Neural crest cell (in vitro differentiated cells): ENCODE measurements around the gene PCDH9. TPM values are rescaled to one million over a fixed set of nuclear protein-coding genes. Genes with fewer than 3 reads are reported as not detected.

Source experiments
- DNase-seq: peaks from one replicate; pipeline ENCODE4 v3.0.0; 2021; ENCODE audit warnings: low read depth, mixed read lengths, low spot score
- H3K27ac Mint-ChIP-seq: one replicate; pipeline ENCODE4 v1.8.0; 2021; ENCODE audit warnings: mild to moderate bottlenecking, mixed read lengths; ENCODE audit not compliant: unreplicated experiment
- H3K27me3 Mint-ChIP-seq: 2 replicates; pipeline ENCODE4 v1.8.0; 2021; ENCODE audit warnings: low read depth, mild to moderate bottlenecking, mixed read lengths
- H3K36me3 Mint-ChIP-seq: 2 replicates; pipeline ENCODE4 v1.8.0; 2021; ENCODE audit warnings: low read depth, mild to moderate bottlenecking, mixed read lengths
- H3K4me1 Mint-ChIP-seq: 2 replicates; pipeline ENCODE4 v1.8.0; 2021; ENCODE audit warnings: mixed read lengths
- H3K4me3 Mint-ChIP-seq: one replicate; pipeline ENCODE4 v1.8.0; 2021; ENCODE audit warnings: mild to moderate bottlenecking, mixed read lengths
- H3K9me3 Mint-ChIP-seq: 2 replicates; pipeline ENCODE4 v1.8.0; 2021; ENCODE audit warnings: mixed read lengths
- total RNA-seq: library from RNA; stranded (reverse); gene quantifications from 2 replicates; pipeline ENCODE4 v1.2.1, GENCODE V29; 2021
- TF ChIP-seq, protein P1 (sequence below): fragments of 200-600 bp; sonication (generic); conservative IDR thresholded peaks from 2 replicates; pipeline ENCODE4 v1.5.0; 2021; ENCODE audit warnings: antibody characterized with exemption, mild to moderate bottlenecking

Gene PCDH9
- total RNA-seq, 1 donor from 2014 or later: 6.3 TPM

DNA sequence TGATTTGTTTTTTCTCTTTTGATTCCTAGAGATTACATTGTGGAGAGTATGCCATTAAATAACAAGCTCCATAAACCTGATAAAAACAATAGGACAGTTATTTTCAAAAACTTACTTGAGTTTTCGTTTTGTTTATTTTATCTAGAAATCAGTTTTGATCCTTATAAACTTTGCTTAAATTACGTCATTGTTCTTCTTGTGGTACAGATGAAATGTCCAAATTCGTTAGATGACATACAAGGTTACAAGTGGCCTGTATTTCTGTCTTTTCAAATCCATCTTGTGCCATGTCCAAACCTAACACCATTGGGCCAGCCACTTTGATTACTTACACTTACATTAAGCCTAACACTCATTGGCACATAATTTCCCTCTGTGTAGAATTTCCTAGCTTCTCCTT, 372.0 kb downstream of the PCDH9 start:
- H3K4me1 Mint-ChIP-seq: peaks cover 20% of the 10 kb centered on the region
- no peaks in the 10 kb centered on the region for H3K27me3 Mint-ChIP-seq

DNA sequence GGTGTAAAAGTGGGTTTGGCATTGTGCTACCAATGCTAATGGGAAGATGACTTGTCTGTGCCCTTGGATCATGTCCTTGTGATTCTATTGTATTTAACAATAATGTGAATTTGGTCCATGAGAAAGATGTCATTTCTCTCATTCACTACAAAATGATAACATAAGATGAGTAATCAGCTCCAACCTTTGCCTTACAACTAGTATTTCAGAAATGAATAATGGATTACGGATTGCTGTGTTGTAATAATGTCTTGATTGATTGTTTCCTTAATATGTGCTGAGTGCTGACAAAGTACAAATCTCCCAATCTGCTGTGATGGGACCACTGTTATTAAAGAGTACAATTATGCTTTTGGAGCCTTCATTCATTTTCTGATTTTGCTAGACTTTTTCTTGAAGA, 375.0 kb downstream of the PCDH9 start:
- H3K36me3 Mint-ChIP-seq: no peaks in the 10 kb centered on the region
- DNase-seq: no peak
- TF ChIP-seq, protein P1, sequence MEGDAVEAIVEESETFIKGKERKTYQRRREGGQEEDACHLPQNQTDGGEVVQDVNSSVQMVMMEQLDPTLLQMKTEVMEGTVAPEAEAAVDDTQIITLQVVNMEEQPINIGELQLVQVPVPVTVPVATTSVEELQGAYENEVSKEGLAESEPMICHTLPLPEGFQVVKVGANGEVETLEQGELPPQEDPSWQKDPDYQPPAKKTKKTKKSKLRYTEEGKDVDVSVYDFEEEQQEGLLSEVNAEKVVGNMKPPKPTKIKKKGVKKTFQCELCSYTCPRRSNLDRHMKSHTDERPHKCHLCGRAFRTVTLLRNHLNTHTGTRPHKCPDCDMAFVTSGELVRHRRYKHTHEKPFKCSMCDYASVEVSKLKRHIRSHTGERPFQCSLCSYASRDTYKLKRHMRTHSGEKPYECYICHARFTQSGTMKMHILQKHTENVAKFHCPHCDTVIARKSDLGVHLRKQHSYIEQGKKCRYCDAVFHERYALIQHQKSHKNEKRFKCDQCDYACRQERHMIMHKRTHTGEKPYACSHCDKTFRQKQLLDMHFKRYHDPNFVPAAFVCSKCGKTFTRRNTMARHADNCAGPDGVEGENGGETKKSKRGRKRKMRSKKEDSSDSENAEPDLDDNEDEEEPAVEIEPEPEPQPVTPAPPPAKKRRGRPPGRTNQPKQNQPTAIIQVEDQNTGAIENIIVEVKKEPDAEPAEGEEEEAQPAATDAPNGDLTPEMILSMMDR: no peak
- no peak overlapping the region for H3K27ac Mint-ChIP-seq
- H3K4me1 Mint-ChIP-seq: peaks cover 12% of the 10 kb centered on the region
- H3K27me3 Mint-ChIP-seq: no peaks in the 10 kb centered on the region
- H3K4me3 Mint-ChIP-seq: no peak overlapping the region
- peaks cover 8% of the 10 kb centered on the region for H3K9me3 Mint-ChIP-seq

More for the DNA sequence above, 372.0 kb downstream of the PCDH9 start:
- H3K4me3 Mint-ChIP-seq: no peak overlapping the region
- no peak overlapping the region for H3K27ac Mint-ChIP-seq
- TF ChIP-seq, protein P1: no peak
- no peak for DNase-seq
- no peaks in the 10 kb centered on the region for H3K36me3 Mint-ChIP-seq
- no peaks in the 10 kb centered on the region for H3K9me3 Mint-ChIP-seq

DNA sequence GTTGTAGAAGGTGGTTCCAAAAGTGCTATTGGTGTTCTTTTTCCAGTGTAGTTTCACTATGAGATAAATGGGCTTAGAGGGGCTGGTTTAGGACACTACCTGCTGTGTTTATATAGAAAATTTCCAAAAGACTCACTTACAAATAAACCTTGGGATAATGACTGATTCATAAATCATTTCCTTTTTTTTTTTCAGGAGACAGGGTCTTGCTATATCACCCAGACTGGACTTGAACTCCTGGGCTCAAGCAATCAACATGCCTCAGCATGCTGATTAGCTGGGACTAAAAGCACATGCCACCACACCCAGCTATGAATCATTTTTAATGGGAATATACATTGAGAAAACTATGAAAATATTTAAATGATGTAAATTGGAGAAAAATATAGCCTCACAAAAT, 376.6 kb downstream of the PCDH9 start:
- H3K4me3 Mint-ChIP-seq: no peak overlapping the region
- peaks cover 8% of the 10 kb centered on the region for H3K9me3 Mint-ChIP-seq
- TF ChIP-seq, protein P1: no peak
- H3K36me3 Mint-ChIP-seq: no peaks in the 10 kb centered on the region
- H3K27me3 Mint-ChIP-seq: no peaks in the 10 kb centered on the region
- H3K4me1 Mint-ChIP-seq: no peaks in the 10 kb centered on the region
- DNase-seq: no peak
- H3K27ac Mint-ChIP-seq: no peak overlapping the region

DNA sequence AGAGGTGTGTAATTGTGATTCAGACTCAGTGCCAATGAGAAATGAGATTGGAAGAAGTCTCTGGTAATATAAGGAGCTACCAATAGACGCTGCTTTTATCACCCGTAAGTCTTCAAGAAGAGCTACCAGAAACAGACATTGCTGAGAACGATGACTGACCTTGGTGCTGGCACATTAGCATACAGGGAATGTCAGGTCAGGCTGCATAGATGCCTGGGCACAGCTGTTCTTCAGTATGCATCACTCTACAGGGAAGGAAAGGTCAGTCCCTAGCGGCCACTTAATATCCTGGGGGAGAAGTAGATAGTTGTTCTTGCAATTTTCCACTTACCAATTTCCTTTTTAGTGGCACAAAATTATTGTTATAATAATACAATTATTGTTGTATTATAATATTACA, 380.4 kb downstream of the PCDH9 start:
- Mint-ChIP-seq H3K4me1 (no peaks in the 10 kb centered on the region), H3K36me3 (no peaks in the 10 kb centered on the region), H3K4me3 (no peak overlapping the region), H3K27ac (no peak overlapping the region), H3K9me3 (peaks cover 8% of the 10 kb centered on the region), H3K27me3 (no peaks in the 10 kb centered on the region)
- DNase-seq: no peak
- TF ChIP-seq, protein P1: no peak

DNA sequence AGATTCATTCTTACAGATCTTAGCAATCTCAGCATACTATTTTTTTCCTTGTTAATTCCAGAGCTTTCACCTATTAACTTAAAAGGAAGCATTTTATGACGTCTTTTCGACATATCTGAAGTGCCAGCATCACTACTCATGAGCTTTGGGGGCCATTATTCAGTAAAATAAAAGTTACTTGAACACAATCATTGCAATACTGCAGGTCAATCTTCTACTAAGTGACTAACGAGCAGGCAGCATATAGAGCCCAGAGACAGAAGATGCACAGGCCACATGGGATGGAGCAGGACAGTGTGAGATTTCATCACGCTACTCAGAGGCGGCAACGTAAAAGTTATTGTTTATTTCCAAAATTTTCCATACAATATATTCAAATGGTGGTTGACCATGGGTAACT, 382.6 kb downstream of the PCDH9 start:
- Mint-ChIP-seq H3K27me3 (no peaks in the 10 kb centered on the region), H3K9me3 (peaks cover 7% of the 10 kb centered on the region), H3K27ac (no peak overlapping the region), H3K4me3 (no peak overlapping the region), H3K4me1 (peaks cover 1% of the 10 kb centered on the region), H3K36me3 (no peaks in the 10 kb centered on the region)
- TF ChIP-seq, protein P1: no peak
- DNase-seq: no peak

DNA sequence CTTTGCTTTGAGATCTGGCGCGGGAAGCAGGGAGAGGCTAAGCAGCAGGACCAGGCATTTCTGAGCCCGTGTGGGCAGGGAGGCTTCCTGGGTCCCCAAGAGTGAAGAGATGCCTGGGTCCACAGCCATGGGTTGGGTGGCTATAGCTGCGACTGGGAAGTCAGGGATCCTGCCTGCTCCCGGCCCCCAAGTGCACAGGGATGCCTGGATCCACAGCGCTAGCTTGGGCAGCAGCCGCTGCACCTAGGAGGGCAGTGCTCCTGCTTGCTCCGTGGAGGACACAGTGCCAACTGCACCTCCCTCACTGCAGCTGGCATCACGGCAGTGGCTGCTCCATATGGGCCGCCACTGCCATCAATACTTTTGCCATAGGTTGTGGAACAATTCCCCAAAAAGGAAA, 384.7 kb downstream of the PCDH9 start:
- Mint-ChIP-seq H3K27me3 (no peaks in the 10 kb centered on the region), H3K27ac (no peak overlapping the region), H3K36me3 (no peaks in the 10 kb centered on the region), H3K4me1 (peaks cover 5% of the 10 kb centered on the region), H3K9me3 (no peaks in the 10 kb centered on the region), H3K4me3 (no peak overlapping the region)
- TF ChIP-seq, protein P1: no peak
- DNase-seq: no peak
